GM18508 (cell line): ENCODE measurements around the gene PHC3.

ENCODE experiments used
- ATAC-seq: cut with Tn5 transposase; IDR thresholded peaks from one replicate; pipeline ENCODE4 v1.9.1; 2021; ENCODE audit warnings: moderate number of reproducible peaks; ENCODE audit not compliant: insufficient read depth, unreplicated experiment

Gene PHC3

DNA sequence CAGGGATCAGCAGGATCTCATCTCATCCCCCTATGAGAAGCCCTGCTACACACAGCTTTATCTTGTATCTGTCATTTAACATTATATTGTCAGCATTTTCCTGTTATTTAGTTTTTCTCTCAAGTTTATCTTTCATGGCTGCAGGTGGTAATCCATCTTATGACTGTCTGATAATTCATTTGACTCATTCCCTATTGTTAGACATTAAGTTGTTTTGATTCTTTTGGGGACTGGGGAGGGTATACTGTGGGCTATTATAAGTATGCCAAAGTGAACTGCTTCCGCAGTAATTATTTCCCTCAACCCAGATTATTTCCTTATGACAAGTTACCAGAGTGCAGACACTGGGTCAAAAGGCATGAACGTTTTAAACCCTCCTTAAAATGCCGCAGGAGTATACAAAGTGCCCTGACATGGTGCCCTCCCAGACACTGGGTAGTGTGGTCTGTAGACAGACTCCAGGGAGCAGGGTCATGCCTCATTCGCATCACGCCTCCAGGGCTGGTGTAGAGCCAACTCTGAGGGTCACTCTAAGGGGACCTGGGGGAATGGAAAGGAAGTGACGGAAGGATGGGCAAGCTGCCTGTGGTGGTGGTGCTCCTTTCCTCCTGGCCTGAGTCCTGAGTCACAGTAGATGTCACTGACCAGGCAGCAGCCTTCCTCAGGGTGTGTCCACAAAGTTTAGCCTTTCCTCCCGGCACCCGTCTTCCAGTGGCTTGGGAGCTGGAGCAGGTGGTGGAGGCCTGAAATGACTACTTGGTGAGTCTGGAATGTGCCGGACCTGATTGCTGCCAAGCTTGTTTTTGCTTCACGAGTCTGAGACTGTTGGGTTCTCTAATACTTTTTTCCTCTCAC lies 132.2 kb downstream of the PHC3 start:
- ATAC-seq: no peak

DNA sequence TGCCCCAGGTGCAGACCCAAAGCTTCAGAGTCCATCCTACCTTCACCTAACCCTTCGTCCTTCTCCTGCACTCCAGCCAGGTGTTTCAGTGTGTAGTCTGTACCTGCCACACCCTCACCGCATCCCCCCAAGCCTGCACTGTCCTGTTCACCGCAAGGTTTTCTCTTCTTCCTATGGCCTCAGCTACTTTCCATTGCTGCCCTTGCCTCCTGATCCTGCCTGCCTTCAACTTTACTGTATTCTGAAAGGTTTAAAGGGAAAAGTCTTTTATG lies 134.5 kb downstream of the PHC3 start:
- no peak for ATAC-seq

DNA sequence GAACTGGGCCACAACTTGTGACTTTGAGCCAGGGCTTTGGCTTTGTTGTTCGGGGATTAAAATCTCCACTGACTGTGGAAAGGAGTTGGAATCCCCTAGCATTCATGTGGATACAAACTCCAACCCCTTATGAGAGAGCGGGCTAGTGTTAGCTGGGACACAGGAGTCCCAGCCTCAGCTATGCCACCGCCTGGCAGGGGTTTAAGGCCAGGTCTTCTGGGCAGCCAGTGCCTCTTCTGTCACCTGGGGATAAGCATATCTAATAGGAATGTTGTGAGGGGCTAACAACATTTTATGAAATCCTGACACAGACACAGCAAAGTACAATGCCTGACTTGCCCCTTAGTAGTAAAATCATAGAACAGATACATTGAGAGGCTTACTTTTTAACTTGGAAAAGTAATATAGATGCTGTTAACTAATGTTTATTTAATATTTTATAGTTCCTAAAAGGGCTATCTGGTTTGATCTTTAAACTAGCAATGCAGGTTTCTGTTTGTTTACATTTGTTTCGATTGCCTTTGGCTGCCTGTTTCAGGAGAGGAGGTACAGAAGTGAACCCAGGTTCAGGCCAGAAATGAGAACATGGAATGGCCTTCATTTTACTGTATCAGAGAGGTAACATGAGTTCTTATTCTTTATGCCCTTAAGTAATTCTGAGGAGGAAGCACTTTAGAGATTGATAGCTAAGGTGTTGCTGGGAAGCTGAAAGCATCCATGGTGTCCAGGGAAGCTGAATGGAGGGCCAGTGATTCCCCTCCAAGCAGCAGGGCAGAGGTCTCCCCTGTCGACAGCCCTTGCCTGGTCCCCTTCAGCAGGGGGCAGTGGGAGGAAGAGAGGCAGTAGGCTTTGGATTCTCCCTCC lies 135.0 kb downstream of the PHC3 start:
- no peak for ATAC-seq

DNA sequence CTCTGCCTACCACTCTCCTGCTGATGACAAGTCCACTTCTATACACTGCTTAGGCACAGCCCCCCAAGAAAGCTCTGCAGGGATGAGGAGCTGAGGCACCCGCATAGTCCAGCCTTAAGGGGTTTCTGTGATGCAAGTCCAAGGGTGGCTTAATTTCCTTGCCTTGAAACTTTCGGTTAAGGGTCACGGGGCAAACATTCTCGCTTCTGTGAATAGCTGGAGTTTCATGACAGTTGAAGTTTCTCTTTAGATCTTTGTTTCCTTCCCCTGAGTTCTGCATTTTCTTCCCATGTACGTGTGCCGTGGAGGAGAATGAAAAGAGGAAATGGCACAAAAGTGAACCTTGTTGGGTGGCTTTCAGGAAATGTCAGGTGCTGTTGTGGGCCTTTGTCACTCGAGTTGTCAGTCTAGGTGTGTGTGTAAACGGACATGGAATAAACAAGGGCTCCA lies 136.7 kb downstream of the PHC3 start:
- ATAC-seq: peak; percentile 67

DNA sequence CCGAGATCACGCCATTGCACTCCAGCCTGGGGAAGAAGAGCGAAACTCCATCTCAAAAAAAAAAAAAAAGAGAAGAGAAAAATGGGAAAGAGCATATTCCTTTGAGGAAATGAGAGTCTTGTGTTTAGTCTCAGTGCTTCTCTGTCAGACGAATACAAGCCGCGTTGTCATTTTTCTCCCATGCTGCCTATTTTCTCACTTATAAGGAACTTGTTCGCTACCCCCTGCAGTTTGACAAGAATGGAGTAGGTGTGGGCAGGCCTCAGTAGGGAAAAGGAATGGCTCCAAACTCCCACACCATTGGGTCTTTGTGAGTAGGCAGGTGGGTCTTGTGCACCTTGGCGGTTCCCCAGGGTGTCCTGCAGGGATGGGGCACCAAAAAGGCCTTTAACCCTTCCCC lies 137.3 kb downstream of the PHC3 start:
- no peak for ATAC-seq

DNA sequence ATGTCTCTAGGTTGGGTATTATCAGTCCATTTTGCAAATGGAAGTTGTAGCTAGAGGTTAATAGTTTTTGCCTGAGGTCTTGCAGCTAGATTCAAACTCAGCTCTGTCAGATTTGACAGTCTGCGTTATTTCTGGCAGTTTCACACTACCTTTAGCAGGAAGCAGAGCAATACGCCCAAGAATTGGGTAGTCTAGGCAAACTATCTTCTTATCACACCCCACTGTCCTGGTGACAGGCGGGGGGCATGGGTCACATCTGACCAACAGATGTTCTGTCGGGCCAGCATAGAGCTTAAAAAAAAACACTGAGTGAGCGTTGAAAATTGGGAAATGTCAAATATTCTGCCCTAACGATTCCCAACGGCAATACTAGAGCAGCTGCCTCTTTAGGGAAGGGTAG lies 138.0 kb downstream of the PHC3 start:
- no peak for ATAC-seq

DNA sequence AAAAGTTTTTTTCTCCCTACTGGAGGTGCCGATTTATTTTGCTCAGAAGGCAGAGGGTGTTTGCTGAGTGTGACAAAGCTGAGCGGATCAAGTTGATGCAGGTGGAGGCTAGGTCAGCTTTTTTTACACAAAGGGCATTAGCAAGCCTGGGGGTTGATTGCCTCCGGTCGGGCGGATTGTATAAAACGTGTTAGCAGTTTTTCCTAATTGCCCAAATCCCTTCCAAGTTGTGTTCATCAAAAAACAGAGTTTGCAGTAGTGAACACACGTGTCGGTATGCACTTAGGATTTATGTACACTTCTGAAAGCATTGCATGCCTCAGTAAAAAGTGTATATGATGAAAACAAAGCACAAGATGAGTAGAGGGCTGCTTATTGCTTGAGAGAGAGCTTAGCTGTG lies 141.1 kb downstream of the PHC3 start:
- ATAC-seq: no peak

DNA sequence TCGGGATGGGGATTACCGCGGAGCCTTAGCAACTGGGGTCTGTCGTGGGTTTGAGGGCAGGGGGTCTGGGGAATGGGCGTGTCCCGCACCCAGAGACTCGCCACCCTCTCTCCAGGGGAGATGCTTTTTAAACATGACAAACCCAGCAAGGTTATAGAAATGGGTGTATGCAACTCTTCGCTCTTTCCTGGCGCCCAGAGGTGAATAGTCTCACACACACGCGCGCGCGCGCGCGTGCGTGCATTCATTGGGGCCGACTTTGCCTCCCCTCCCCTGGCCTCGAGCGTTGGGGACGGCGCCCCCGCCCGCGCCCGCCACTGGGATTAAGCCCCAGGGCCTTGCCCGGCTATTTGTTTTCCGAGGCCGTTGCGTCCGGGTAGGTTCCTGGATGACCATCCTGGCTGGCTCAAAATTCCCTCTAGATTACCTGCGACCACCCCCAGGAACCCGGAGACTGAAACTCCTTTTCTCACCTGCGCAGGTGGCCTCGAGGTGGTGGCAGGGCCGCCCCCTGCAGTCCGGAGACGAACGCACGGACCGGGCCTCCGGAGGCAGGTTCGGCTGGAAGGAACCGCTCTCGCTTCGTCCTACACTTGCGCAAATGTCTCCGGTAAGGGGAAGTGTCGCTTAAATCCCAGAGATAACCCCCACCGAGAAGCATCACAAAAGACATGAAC lies 143.0 kb downstream of the PHC3 start:
- no peak for ATAC-seq
